CD8-positive, alpha-beta memory T cell (primary cell): ENCODE data around the gene MIF. TPM values are rescaled to one million over a fixed set of nuclear protein-coding genes. Genes with fewer than 3 reads are reported as not detected.
A peak's percentile ranks its signal among the peaks of the same experiment; 100 is the strongest.

Experiments used
- CTCF ChIA-PET: fragments of 350-600 bp; sonication (Branson Sonifier 250); formaldehyde crosslinking; loops from one replicate; lab custom pipeline; 2021; ENCODE audit warnings: antibody characterized with exemption; lab: Charles Lee
- POLR2A ChIA-PET: fragments of 350-600 bp; sonication (Branson Sonifier 250); formaldehyde crosslinking; loops from one replicate; lab custom pipeline; 2021; ENCODE audit warnings: antibody characterized with exemption; lab: Charles Lee
- DNase-seq, 5 donors: peaks; one replicate each; pipeline versions ENCODE4 v3.0.0 to v3.0.0-alpha.2; 2020 to 2022; ENCODE audit warnings: mixed read lengths in 1 of 5
- H3K27ac ChIP-seq: one replicate; pipeline ENCODE4 v1.7.0; 2013; ENCODE audit warnings: low read depth, mild to moderate bottlenecking, low read length, moderate library complexity
- H3K27me3 ChIP-seq: 2 replicates; pipeline ENCODE4 v1.7.0; 2013; ENCODE audit warnings: low read length, mild to moderate bottlenecking; ENCODE audit not compliant: insufficient read depth, poor library complexity, severe bottlenecking
- H3K36me3 ChIP-seq: 2 replicates; pipeline ENCODE4 v1.7.0; 2013; ENCODE audit warnings: mild to moderate bottlenecking, low read length, moderate library complexity; ENCODE audit not compliant: insufficient read depth
- H3K4me1 ChIP-seq: 2 replicates; pipeline ENCODE4 v1.7.0; 2013; ENCODE audit warnings: mild to moderate bottlenecking, low read length, moderate library complexity; ENCODE audit not compliant: insufficient read depth
- H3K4me3 ChIP-seq: 2 replicates; pipeline ENCODE4 v1.7.0; 2013; ENCODE audit warnings: mild to moderate bottlenecking, low read length
- H3K9me3 ChIP-seq: 2 replicates; pipeline ENCODE4 v1.7.0; 2013; ENCODE audit warnings: mild to moderate bottlenecking, low read length
- H3K27ac Mint-ChIP-seq, 8 donors: one replicate each; pipeline ENCODE4 v1.8.0; 2020 to 2021; ENCODE audit warnings: mixed read lengths in 8 of 8, mild to moderate bottlenecking in 6 of 8, inconsistent platforms in 3 of 8, moderate library complexity in 3 of 8
- H3K27me3 Mint-ChIP-seq, 2 donors: one replicate each; pipeline ENCODE4 v1.8.0; 2020 to 2021; ENCODE audit warnings: mixed read lengths in 2 of 2, mild to moderate bottlenecking in 1 of 2, moderate library complexity in 1 of 2
- H3K36me3 Mint-ChIP-seq, 3 donors: one replicate each; pipeline ENCODE4 v1.8.0; 2020 to 2021; ENCODE audit warnings: mixed read lengths in 3 of 3, inconsistent platforms in 1 of 3, mild to moderate bottlenecking in 1 of 3
- H3K4me1 Mint-ChIP-seq, 3 donors: one replicate each; pipeline ENCODE4 v1.8.0; 2020 to 2021; ENCODE audit warnings: mixed read lengths in 3 of 3, inconsistent platforms in 1 of 3, mild to moderate bottlenecking in 1 of 3
- H3K4me3 Mint-ChIP-seq, 7 donors: one replicate each; pipeline ENCODE4 v1.8.0; 2020 to 2021; ENCODE audit warnings: mixed read lengths in 7 of 7, mild to moderate bottlenecking in 6 of 7, moderate library complexity in 4 of 7, inconsistent platforms in 2 of 7
- H3K9me3 Mint-ChIP-seq, 5 donors: one replicate each; pipeline ENCODE4 v1.8.0; 2020 to 2022; ENCODE audit warnings: mixed read lengths in 5 of 5, mild to moderate bottlenecking in 3 of 5, moderate library complexity in 2 of 5, inconsistent platforms in 1 of 5
- polyA plus RNA-seq: library from polyadenylated mRNA; unstranded; fragments of 300-500 nt; fragmentation: Illumina TruSeq; gene quantifications from one replicate; pipeline ENCODE4 v1.2.3, GENCODE V29; 2021
- total RNA-seq, 2 experiments: library from RNA; stranded (reverse); gene quantifications; one replicate each; pipeline ENCODE4 v1.2.3, GENCODE V29; 2021

MIF gene
- total RNA-seq = 100 to 1,000 TPM; 804 to 830 TPM
- polyA plus RNA-seq = 1,220 TPM

DNA sequence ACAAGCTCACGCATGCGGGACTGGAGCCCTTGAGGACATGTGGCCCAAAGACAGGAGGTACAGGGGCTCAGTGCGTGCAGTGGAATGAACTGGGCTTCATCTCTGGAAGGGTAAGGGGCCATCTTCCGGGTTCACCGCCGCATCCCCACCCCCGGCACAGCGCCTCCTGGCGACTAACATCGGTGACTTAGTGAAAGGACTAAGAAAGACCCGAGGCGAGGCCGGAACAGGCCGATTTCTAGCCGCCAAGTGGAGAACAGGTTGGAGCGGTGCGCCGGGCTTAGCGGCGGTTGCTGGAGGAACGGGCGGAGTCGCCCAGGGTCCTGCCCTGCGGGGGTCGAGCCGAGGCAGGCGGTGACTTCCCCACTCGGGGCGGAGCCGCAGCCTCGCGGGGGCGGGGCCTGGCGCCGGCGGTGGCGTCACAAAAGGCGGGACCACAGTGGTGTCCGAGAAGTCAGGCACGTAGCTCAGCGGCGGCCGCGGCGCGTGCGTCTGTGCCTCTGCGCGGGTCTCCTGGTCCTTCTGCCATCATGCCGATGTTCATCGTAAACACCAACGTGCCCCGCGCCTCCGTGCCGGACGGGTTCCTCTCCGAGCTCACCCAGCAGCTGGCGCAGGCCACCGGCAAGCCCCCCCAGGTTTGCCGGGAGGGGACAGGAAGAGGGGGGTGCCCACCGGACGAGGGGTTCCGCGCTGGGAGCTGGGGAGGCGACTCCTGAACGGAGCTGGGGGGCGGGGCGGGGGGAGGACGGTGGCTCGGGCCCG, at the start of gene MIF:
Gene MIF, plus strand, starts transcription at position 439 of the 765 bp plus-strand sequence. Its CDS starts 92 bp downstream, at position 531.
- H3K27ac ChIP-seq = peak within 1 kb of the TSS; percentile 95
- Mint-ChIP-seq H3K36me3 (peaks cover 0 to 38% (median 0%) of the 10 kb centered on the region in 3 donors), H3K27ac (peak within 1 kb of the TSS; percentile 93 to 99 (median 96)), H3K4me1 (peaks cover 25 to 34% (median 27%) of the 10 kb centered on the region in 3 donors), H3K27me3 (peaks cover 0 to 2% of the 10 kb centered on the region in 2 donors), H3K4me3 (peak within 1 kb of the TSS; percentile 90 to 97 (median 94)), H3K9me3 (no peaks in the 10 kb centered on the region)
- H3K4me1 ChIP-seq = peaks cover 20% of the 10 kb centered on the region
- no peaks in the 10 kb centered on the region for H3K9me3 ChIP-seq
- H3K36me3 ChIP-seq = peaks cover 8% of the 10 kb centered on the region
- peak; percentile 91 to 96 (median 94) for DNase-seq
- H3K27me3 ChIP-seq = no peaks in the 10 kb centered on the region
- CTCF ChIA-PET = interaction anchor here (0.6 to 2.8 kb wide), 15 partner anchors 9 to 264 kb away, joined by 3 to 28 read pairs (median 5); partner anchors contain the start of gene SLC2A11
- POLR2A ChIA-PET = interaction anchor here (0.6 to 2.1 kb wide), 10 partner anchors 10 to 198 kb away, joined by 3 to 34 read pairs (median 3); partner anchors contain the start of genes SLC2A11 and SMARCB1
- H3K4me3 ChIP-seq = peak within 1 kb of the TSS; percentile 90

DNA sequence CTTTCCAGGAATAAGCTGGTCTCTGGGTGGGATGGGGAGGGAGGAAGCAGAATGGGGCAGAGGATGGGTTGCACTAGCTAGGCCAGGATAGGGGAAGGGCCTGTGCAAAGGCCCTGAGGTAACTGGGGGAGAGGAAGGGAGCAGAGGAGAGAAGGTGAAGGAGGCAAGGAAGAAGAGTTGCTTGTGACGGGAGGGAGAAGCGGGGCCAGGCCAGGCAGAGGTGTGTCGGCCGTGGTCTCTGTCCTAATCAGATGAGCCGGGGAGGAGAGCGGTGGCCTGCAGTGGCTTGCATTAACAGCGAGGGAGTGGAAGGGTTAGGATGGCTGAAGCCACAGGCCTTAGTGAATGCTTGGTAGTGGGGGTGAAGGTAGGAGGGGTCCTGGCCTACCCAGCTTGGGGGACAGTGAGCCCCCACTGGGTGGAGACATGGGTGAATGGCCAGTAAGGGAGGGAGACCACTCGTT, 49.4 kb upstream of the MIF start:
- Histone ChIP-seq H3K27me3 (no peaks in the 10 kb centered on the region), H3K27ac (no peak overlapping the region), H3K36me3 (no peaks in the 10 kb centered on the region), H3K4me3 (no peak overlapping the region), H3K9me3 (no peaks in the 10 kb centered on the region), H3K4me1 (peaks cover 2% of the 10 kb centered on the region)
- CTCF ChIA-PET = interaction anchor here (1.7 to 3.9 kb wide), 2 partner anchors 12 to 217 kb away, joined by 8 to 16 read pairs; partner anchors contain the start of gene SLC2A11
- Mint-ChIP-seq H3K27ac (peak overlapping the region in 1 of 8 donors; percentile 81), H3K27me3 (no peaks in the 10 kb centered on the region), H3K4me3 (no peak overlapping the region), H3K36me3 (no peaks in the 10 kb centered on the region), H3K9me3 (no peaks in the 10 kb centered on the region), H3K4me1 (peaks cover 1 to 9% (median 2%) of the 10 kb centered on the region in 3 donors)
- peak in 1 of 5 donors; percentile 16 for DNase-seq
- POLR2A ChIA-PET = interaction anchor here (1.0 kb wide), 1 partner anchor 13 kb away, joined by 4 read pairs; the partner anchor contains the start of gene SLC2A11

DNA sequence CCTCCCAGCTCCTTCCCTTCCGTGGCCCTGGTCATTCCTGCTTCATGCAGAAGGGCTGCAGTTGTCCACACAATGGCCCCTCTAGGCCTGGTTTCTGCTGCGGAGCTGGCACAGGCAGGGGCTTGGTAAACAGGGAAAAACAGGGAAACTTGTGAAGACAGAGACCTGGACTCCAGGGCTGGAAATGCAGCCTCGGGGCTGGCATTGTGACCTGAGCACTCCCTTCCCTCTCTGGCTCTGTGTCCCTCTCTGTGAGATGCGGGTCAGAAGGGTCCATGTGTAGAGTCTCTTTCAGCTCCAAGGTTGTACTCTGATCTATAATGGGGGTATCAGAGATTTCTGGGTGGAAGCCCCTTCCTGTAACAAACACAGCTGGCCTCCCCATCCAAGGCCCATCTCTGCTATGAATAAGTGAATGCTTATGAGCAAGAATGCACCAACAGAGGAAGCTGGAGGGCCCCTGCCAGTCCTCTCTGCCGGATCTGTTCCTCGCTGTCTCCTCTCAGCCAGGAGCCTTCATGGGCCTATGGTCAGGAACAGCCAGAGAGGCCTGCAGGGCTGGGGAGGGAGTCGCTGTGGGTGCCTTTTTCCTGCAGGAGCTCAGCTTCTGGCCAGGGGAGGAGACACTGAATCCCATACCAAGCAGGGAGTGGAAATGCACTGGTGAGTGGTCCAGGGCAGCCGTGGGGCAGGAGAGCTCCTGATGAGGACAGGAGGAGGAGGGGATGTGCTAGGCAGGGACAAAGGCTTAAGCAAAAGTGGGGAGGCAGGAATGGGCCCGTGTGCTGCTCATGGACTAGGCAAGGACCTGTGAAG, 48.7 kb upstream of the MIF start:
- ChIA-PET CTCF (interaction anchor here (1.6 to 3.9 kb wide), 3 partner anchors 12 to 218 kb away, joined by 8 to 16 read pairs (median 8); partner anchors contain the start of genes CHCHD10 and SLC2A11), POLR2A (no interaction called here)
- peaks cover 0 to 6% (median 0%) of the 10 kb centered on the region in 3 donors for H3K4me1 Mint-ChIP-seq
- Histone ChIP-seq H3K4me3 (no peak overlapping the region), H3K27ac (no peak overlapping the region), H3K36me3 (no peaks in the 10 kb centered on the region), H3K27me3 (no peaks in the 10 kb centered on the region), H3K9me3 (no peaks in the 10 kb centered on the region), H3K4me1 (no peaks in the 10 kb centered on the region)
- H3K4me3 Mint-ChIP-seq = no peak overlapping the region
- H3K27me3 Mint-ChIP-seq = no peaks in the 10 kb centered on the region
- no peaks in the 10 kb centered on the region for H3K9me3 Mint-ChIP-seq
- no peaks in the 10 kb centered on the region for H3K36me3 Mint-ChIP-seq
- H3K27ac Mint-ChIP-seq = peak overlapping the region in 2 of 8 donors; percentile 23 to 46
- DNase-seq = peak in 1 of 5 donors; percentile 39

DNA sequence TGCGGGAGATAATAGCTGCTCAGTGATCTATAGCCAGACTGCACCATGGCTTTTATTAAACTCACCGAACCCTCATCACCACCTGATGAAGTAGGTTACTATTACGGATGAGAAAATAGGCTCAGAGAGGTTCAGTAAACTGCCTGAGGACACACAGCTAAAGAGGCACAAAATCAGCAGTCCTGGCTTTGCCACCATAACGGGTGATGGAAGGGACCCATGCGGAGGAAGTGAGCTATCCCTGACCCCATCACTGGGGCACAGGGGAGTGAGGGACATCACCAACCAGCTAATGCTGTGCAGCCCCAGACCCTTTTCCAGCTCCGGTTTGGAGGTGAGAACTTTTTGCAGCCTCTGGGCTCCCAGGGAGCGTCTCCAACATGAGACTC, 48.1 kb upstream of the MIF start:
- CTCF ChIA-PET = interaction anchor here (1.6 to 3.9 kb wide), 3 partner anchors 11 to 219 kb away, joined by 8 to 16 read pairs (median 8); partner anchors contain the start of genes CHCHD10 and SLC2A11
- no peaks in the 10 kb centered on the region for H3K36me3 ChIP-seq
- no peaks in the 10 kb centered on the region for H3K9me3 ChIP-seq
- peaks cover 0 to 6% (median 0%) of the 10 kb centered on the region in 3 donors for H3K4me1 Mint-ChIP-seq
- H3K27me3 Mint-ChIP-seq = no peaks in the 10 kb centered on the region
- no peaks in the 10 kb centered on the region for H3K9me3 Mint-ChIP-seq
- POLR2A ChIA-PET = no interaction called here
- no peaks in the 10 kb centered on the region for H3K4me1 ChIP-seq
- H3K27ac Mint-ChIP-seq = no peak overlapping the region
- H3K27ac ChIP-seq = no peak overlapping the region
- no peaks in the 10 kb centered on the region for H3K36me3 Mint-ChIP-seq
- no peak overlapping the region for H3K4me3 Mint-ChIP-seq
- H3K27me3 ChIP-seq = no peaks in the 10 kb centered on the region
- H3K4me3 ChIP-seq = no peak overlapping the region
- DNase-seq = peak in 1 of 5 donors; percentile 36

DNA sequence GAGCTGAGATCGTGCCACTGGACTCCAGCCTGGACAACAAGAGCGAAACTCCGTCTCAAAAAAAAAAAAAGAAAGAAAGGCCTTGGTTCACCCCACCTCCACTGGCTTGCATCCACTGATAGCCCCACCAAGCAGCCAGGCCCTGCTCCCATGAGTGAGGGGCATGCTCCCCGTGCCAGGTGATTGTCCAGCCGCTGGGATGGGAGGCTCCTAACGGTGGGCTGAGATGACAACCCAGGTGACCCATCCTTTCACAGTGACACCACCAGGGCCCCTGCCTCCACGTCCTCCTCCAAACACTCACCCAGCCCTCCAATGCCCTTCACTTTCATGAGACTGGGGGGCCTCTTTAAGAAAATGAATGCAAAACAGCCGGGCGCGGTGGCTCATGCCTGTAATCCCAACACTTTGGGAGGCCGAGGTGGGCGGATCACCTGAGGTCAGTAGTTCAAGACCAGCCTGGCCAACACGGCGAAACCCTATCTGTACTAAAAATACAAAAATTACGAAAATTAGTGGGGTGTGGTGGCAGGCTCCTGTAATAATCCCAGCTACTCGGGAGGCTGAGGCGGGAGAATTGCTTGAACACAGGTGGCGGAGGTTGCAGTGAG, 46.8 kb upstream of the MIF start:
- H3K9me3 Mint-ChIP-seq = no peaks in the 10 kb centered on the region
- Histone ChIP-seq H3K4me3 (no peak overlapping the region), H3K9me3 (no peaks in the 10 kb centered on the region), H3K36me3 (no peaks in the 10 kb centered on the region), H3K27ac (no peak overlapping the region), H3K27me3 (no peaks in the 10 kb centered on the region), H3K4me1 (no peaks in the 10 kb centered on the region)
- H3K36me3 Mint-ChIP-seq = no peaks in the 10 kb centered on the region
- ChIA-PET POLR2A (no interaction called here), CTCF (interaction anchor here (0.7 to 3.1 kb wide), 3 partner anchors 11 to 156 kb away, joined by 3 to 39 read pairs (median 3); partner anchors contain the start of gene SLC2A11)
- H3K4me3 Mint-ChIP-seq = no peak overlapping the region
- peaks cover 0 to 6% (median 0%) of the 10 kb centered on the region in 3 donors for H3K4me1 Mint-ChIP-seq
- H3K27me3 Mint-ChIP-seq = no peaks in the 10 kb centered on the region
- no peak overlapping the region for H3K27ac Mint-ChIP-seq
- DNase-seq = no peak

DNA sequence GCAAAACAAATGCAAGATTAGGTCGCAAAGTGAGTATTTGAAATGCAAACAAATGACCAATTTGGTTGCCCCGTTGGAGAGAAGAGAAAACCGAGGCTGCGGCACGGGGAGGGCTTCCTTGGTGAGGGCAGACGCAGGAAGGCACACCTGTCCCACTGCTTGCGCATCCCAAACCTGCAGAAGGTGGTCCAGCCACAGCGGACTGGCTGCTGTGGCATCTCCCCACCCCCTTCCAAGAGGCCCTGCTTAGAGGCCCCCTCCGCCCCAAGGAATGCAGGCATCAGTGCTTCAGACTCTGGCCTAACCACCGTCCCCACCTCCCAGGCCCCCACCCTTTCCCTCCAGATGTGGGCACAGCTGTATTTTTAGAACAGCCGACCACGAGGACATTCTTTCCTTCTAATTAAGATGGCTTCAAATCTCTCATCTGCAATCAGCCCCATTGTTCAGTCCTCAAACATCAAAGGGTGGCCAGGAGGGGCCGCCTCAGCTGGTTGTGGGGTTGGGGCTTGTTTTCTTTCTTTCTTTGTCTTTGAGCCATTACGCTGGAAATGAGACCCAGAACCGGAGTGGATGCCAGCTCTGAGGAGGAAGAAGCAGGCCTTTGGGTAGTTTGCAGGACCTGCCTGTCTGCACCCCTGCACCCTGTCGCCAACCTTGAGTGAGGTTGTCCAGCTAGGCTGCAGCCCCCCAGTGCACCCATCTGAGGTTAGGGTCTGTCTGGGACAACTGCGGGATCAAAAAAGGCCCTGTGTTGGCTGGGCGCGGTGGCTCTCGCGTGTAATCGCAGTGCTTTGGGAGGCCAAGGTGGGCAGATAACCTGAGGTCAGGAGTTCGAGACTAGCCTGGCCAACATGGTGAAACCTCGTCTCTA, 46.0 kb upstream of the MIF start:
- CTCF ChIA-PET = interaction anchor here (0.7 to 3.5 kb wide), 7 partner anchors 10 to 308 kb away, joined by 3 to 39 read pairs (median 4); partner anchors contain the start of genes DERL3 and SLC2A11
- H3K4me3 ChIP-seq = no peak overlapping the region
- Mint-ChIP-seq H3K27ac (no peak overlapping the region), H3K4me3 (no peak overlapping the region), H3K36me3 (no peaks in the 10 kb centered on the region), H3K27me3 (no peaks in the 10 kb centered on the region), H3K9me3 (no peaks in the 10 kb centered on the region), H3K4me1 (peaks cover 0 to 6% (median 0%) of the 10 kb centered on the region in 3 donors)
- no peaks in the 10 kb centered on the region for H3K36me3 ChIP-seq
- no peaks in the 10 kb centered on the region for H3K9me3 ChIP-seq
- no peaks in the 10 kb centered on the region for H3K27me3 ChIP-seq
- H3K27ac ChIP-seq = no peak overlapping the region
- H3K4me1 ChIP-seq = no peaks in the 10 kb centered on the region
- DNase-seq = peak in 1 of 5 donors; percentile 24
- POLR2A ChIA-PET = no interaction called here
